Measurements from ENCODE around the gene TCEAL5.
"Not testable (repeated sequence)": the region's sequence is repeated elsewhere in the genome, so short reads cannot be mapped to it uniquely, and the experiment has no call there.

TCEAL5 gene, protein sequence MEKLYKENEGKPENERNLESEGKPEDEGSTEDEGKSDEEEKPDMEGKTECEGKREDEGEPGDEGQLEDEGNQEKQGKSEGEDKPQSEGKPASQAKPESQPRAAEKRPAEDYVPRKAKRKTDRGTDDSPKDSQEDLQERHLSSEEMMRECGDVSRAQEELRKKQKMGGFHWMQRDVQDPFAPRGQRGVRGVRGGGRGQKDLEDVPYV

GRCh38 chrX:103276581-103277002 is at the start of gene TCEAL5:
Gene TCEAL5, minus strand, starts transcription at chrX:103276750. Its CDS starts 2,187 bp downstream, at chrX:103274563.
- H3K4me3 Mint-ChIP-seq, result peak within 1 kb of the TSS; percentile 80
- H3K27me3 Mint-ChIP-seq, result peaks cover 29% of the 10 kb centered on the region
- no peaks in the 10 kb centered on the region for H3K36me3 Mint-ChIP-seq
- no peak within 1 kb of the TSS for H3K27ac Mint-ChIP-seq
- no peaks in the 10 kb centered on the region for H3K9me3 Mint-ChIP-seq (ENCODE audit: low read depth)
- H3K4me1 Mint-ChIP-seq (ENCODE audit: low read depth), result peaks cover 6% of the 10 kb centered on the region

GRCh38 chrX:103311399-103311780 is 34.8 kb upstream of the TCEAL5 start:
- peak overlapping the region; percentile 83 for H3K4me3 Mint-ChIP-seq

GRCh38 chrX:103310555-103311398 is 34.2 kb upstream of the TCEAL5 start, which contains the start of gene BEX2:
Gene BEX2, minus strand, starts transcription at chrX:103310990. Its CDS starts 1,014 bp downstream, at chrX:103309976.
- H3K27ac Mint-ChIP-seq, result peak within 1 kb of the TSS; percentile 66
- H3K36me3 Mint-ChIP-seq, result peaks cover 4% of the 10 kb centered on the region
- H3K9me3 Mint-ChIP-seq (ENCODE audit: low read depth), result no peaks in the 10 kb centered on the region
- peaks cover 2% of the 10 kb centered on the region for H3K4me1 Mint-ChIP-seq (ENCODE audit: low read depth)
- H3K27me3 Mint-ChIP-seq, result no peaks in the 10 kb centered on the region
- H3K4me3 Mint-ChIP-seq, result peak within 1 kb of the TSS; percentile 83

More at GRCh38 chrX:103311399-103311780, 34.8 kb upstream of the TCEAL5 start:
- H3K36me3 Mint-ChIP-seq, result peaks cover 4% of the 10 kb centered on the region
- H3K4me1 Mint-ChIP-seq (ENCODE audit: low read depth), result peaks cover 2% of the 10 kb centered on the region
- H3K27ac Mint-ChIP-seq, result no peak overlapping the region
- no peaks in the 10 kb centered on the region for H3K9me3 Mint-ChIP-seq (ENCODE audit: low read depth)
- no peaks in the 10 kb centered on the region for H3K27me3 Mint-ChIP-seq

- Mint-ChIP-seq H3K4me3 (peak overlapping the region; percentile 59), H3K36me3 (peaks cover 4% of the 10 kb centered on the region), H3K27ac (no peak overlapping the region), H3K4me1 (ENCODE audit: low read depth) (peaks cover 4% of the 10 kb centered on the region), H3K27me3 (no peaks in the 10 kb centered on the region), H3K9me3 (ENCODE audit: low read depth) (no peaks in the 10 kb centered on the region)
These were observed 33.5 kb upstream of the TCEAL5 start for GRCh38 chrX:103309860-103310554.

DNA sequence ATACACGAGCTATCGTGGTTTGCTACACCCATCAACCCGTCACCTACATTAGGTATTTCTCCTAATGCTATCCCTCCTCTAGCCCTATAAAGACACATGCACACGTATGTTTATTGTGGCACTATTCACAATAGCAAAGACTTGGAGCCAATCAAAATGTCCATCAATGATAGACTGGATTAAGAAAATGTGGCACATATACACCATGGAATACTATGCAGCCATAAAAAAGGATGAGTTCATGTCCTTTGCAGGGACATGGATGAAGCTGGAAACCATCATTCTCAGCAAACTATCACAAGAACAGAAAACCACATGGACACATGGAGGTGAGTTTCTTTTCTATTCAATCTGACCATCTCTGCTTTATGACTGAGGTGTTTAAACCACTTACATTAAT is 29.1 kb upstream of the TCEAL5 start:
- not testable (repeated sequence) for H3K27me3 Mint-ChIP-seq; H3K27ac Mint-ChIP-seq; H3K36me3 Mint-ChIP-seq; H3K4me3 Mint-ChIP-seq; H3K9me3 Mint-ChIP-seq (ENCODE audit: low read depth); H3K4me1 Mint-ChIP-seq (ENCODE audit: low read depth)

DNA sequence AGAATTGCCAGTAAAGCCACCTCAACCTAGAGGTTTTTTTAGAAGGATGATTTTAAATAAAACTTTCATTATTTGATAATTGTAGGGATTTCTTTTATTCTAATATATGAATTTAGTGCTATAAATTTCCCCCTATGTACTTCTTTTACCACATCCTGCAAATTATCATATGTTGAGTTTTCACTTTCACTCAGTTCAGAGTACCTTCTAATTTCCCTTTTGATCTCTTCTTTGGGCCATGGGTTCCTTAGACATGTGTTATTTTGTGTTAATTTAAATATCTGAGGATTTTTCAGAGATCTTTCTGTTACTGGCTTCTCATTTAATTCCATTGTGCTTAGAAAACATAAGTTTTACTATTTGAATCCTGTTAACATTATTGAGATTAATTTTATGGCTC is 28.2 kb upstream of the TCEAL5 start:
- Mint-ChIP-seq H3K27ac (peak overlapping the region; percentile 34), H3K4me3 (no peak overlapping the region), H3K4me1 (ENCODE audit: low read depth) (peaks cover 7% of the 10 kb centered on the region), H3K27me3 (no peaks in the 10 kb centered on the region), H3K36me3 (peaks cover 4% of the 10 kb centered on the region), H3K9me3 (ENCODE audit: low read depth) (no peaks in the 10 kb centered on the region)

DNA sequence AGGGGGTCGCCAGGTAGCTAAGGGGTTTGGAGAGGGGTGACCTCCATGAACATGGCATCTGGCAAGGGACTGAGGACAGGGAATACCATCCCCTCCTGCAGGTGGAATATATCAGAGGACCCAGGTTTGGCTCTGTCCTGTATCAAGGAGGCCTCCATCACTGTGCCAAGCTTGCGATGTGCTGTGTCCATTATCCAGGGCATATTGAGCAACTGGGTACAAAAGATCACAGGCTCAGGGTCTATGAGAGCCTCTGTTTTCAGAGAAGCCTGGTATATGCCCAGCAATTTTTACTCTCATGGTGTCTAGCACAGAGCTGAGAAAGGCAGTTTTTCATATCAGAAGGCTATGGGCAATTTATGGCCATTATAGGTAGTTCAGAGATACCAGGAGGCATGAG is 16.6 kb upstream of the TCEAL5 start:
- Mint-ChIP-seq H3K4me3 (no peak overlapping the region), H3K27me3 (no peaks in the 10 kb centered on the region), H3K9me3 (ENCODE audit: low read depth) (no peaks in the 10 kb centered on the region), H3K4me1 (ENCODE audit: low read depth) (no peaks in the 10 kb centered on the region), H3K36me3 (no peaks in the 10 kb centered on the region), H3K27ac (no peak overlapping the region)

DNA sequence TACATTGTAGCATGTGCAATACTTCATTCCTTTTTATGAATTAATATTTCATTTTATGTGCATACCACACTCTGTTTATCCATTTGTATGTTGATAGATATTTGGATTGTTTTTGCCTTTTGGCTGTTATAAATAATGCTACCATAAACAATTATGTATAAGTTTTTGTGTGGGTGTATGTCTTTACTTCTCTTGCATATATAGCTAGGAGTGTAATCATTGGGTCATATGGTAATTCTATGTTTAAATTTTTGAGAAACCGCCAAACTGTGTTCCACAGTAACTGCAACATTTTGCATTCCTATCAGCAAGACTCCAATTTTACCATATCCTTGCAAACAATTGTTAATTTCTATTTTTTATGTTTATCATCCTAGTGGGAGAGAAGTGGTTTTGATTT is 3.1 kb upstream of the TCEAL5 start:
- Mint-ChIP-seq H3K4me1 (ENCODE audit: low read depth) (peaks cover 6% of the 10 kb centered on the region), H3K27ac (no peak overlapping the region), H3K27me3 (peaks cover 28% of the 10 kb centered on the region), H3K4me3 (no peak overlapping the region), H3K9me3 (ENCODE audit: low read depth) (no peaks in the 10 kb centered on the region), H3K36me3 (no peaks in the 10 kb centered on the region)

DNA sequence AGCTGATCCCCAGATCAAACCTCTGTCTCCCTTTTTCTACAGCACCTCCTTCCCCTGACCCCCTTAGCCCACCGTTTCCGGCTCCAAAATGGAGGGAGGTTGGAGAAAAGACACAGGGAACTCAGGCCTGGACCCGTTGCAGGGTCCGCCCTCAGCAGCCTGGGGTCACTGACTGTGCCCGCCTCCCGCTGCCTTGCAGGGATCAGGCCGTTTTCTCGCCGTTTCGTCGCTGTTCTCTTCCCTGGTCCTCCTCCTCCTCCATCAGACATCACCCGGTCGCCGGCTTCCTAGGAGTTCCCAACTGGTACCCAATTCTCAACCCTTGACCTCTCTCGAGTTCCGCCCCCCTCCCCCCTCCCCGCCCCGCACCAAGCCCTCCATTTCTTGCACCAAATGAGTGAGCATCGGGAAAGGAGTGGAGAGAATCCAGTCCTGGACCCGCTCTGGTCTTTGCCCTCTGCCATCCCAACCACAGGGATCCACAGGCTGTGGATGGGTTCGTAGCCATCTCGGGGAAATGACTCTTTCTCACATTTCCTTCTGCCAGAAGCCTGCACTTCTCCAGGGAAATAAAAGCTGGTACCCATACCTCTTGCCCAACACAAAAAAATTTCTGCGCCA is 493 bp downstream of the TCEAL5 start:
- H3K9me3 Mint-ChIP-seq (ENCODE audit: low read depth), result no peaks in the 10 kb centered on the region
- H3K4me1 Mint-ChIP-seq (ENCODE audit: low read depth), result peaks cover 6% of the 10 kb centered on the region
- H3K4me3 Mint-ChIP-seq, result peak overlapping the region; percentile 80
- no peaks in the 10 kb centered on the region for H3K36me3 Mint-ChIP-seq
- peaks cover 29% of the 10 kb centered on the region for H3K27me3 Mint-ChIP-seq
- no peak overlapping the region for H3K27ac Mint-ChIP-seq

GRCh38 chrX:103274284-103274683 is 2.3 kb downstream of the TCEAL5 start:
- Mint-ChIP-seq H3K36me3 (no peaks in the 10 kb centered on the region), H3K9me3 (ENCODE audit: low read depth) (no peaks in the 10 kb centered on the region), H3K27me3 (peaks cover 23% of the 10 kb centered on the region), H3K27ac (no peak overlapping the region), H3K4me1 (ENCODE audit: low read depth) (peaks cover 6% of the 10 kb centered on the region), H3K4me3 (no peak overlapping the region)

GRCh38 chrX:103258275-103258674 is 18.3 kb downstream of the TCEAL5 start:
- Mint-ChIP-seq H3K27ac (no peak overlapping the region), H3K9me3 (ENCODE audit: low read depth) (no peaks in the 10 kb centered on the region), H3K36me3 (no peaks in the 10 kb centered on the region), H3K4me1 (ENCODE audit: low read depth) (peaks cover 17% of the 10 kb centered on the region), H3K4me3 (no peak overlapping the region), H3K27me3 (peaks cover 1% of the 10 kb centered on the region)

DNA sequence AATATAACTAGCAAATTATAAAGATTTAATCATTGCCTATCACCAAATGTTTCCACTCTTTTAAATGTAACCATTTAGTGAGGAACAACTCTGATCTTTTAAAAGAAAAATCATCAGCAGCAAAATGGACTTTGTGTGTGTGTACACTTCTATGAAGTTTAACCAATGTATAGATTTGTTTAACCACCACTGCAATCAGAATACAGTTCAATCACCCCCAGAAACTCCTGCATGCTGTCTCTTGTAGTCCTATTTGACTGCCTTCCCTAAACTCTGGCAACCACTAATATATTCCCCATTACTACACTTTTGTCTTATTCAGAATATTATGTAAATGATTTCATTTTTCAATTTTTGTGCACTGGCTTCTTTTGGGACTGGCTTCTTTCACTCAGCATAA is 19.9 kb downstream of the TCEAL5 start:
- H3K27ac Mint-ChIP-seq, result no peak overlapping the region
- H3K4me1 Mint-ChIP-seq (ENCODE audit: low read depth), result peaks cover 22% of the 10 kb centered on the region
- no peak overlapping the region for H3K4me3 Mint-ChIP-seq
- H3K36me3 Mint-ChIP-seq, result no peaks in the 10 kb centered on the region
- no peaks in the 10 kb centered on the region for H3K9me3 Mint-ChIP-seq (ENCODE audit: low read depth)
- no peaks in the 10 kb centered on the region for H3K27me3 Mint-ChIP-seq

- H3K36me3 Mint-ChIP-seq, result no peaks in the 10 kb centered on the region
- H3K27ac Mint-ChIP-seq, result peak within 1 kb of the TSS; percentile 93
- no peaks in the 10 kb centered on the region for H3K9me3 Mint-ChIP-seq (ENCODE audit: low read depth)
- H3K4me1 Mint-ChIP-seq (ENCODE audit: low read depth), result peaks cover 22% of the 10 kb centered on the region
- H3K4me3 Mint-ChIP-seq, result peak within 1 kb of the TSS; percentile 94
- H3K27me3 Mint-ChIP-seq, result no peaks in the 10 kb centered on the region
These were observed 21.5 kb downstream of the TCEAL5 start, which contains the start of gene TCEAL8 for GRCh38 chrX:103254921-103255493. Gene TCEAL8, minus strand, starts transcription at chrX:103255155. Its CDS starts 1,176 bp downstream, at chrX:103253979.

DNA sequence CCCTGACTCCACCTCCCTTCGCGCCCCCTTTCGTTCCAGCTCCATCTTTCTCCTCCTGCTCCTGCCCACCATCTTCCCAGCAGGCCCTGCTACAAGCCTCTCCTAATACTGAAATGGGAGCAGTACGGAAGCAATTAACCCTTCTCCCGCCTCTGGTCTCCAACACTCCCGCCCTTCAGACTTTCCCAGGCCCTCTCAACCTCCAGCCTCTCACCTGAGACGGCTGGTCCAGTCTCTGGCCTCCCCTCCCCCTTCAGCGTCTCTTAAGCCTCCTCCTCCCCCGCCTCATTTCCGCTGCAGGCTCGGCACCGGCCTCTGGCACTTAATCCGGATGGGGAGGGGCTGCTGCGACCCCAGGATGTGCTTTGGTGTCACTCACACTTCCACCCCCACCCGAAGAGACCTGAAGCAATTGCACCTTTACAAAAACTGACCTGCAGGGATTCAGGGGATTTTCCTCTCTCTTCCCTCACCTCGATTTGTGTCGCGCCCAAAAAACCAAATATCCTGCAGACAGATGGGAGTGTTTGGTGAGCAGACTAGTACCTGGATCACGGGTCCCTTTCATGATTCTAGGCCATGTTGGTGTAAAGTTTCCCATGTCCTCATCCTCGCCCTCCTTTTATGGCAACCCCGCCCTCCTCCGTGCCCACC is 22.3 kb downstream of the TCEAL5 start:
- peak overlapping the region; percentile 94 for H3K4me3 Mint-ChIP-seq
- no peaks in the 10 kb centered on the region for H3K9me3 Mint-ChIP-seq (ENCODE audit: low read depth)
- peak overlapping the region; percentile 93 for H3K27ac Mint-ChIP-seq
- peaks cover 22% of the 10 kb centered on the region for H3K4me1 Mint-ChIP-seq (ENCODE audit: low read depth)
- H3K36me3 Mint-ChIP-seq, result no peaks in the 10 kb centered on the region
- no peaks in the 10 kb centered on the region for H3K27me3 Mint-ChIP-seq

Measured in activated naive CD8-positive, alpha-beta T cell (primary cell).